GM12874 (cell line): ENCODE measurements around the gene RYR2.

Experiments used
- TF ChIP-seq, protein P1 (sequence below): IDR thresholded peaks from 2 replicates; pipeline ENCODE4 v1.5.1; 2011; ENCODE audit warnings: low read depth, mild to moderate bottlenecking, control low read depth, low read length, moderate library complexity; ENCODE audit not compliant: insufficient read depth

The RYR2 gene

DNA sequence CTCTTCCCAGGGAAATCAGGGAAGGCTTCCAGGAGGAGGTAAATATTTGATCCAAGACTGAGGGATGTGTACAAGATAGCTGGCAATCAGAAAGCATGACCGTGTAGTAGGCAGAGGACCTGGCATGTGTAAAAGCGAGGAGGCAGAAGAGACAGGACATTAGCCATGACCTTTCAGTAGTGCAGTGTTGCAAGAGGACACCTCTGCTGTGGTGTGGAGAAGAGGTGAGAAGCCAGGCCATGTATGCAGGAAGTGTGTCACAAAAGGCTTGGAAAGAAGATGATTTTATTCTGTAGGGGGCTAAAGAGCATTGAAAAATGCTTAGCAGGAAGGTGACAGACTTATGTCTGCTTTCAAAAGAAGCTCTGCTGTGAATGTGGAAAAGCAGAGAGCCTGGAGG lies 467.8 kb downstream of the RYR2 start:
- TF ChIP-seq, protein P1, sequence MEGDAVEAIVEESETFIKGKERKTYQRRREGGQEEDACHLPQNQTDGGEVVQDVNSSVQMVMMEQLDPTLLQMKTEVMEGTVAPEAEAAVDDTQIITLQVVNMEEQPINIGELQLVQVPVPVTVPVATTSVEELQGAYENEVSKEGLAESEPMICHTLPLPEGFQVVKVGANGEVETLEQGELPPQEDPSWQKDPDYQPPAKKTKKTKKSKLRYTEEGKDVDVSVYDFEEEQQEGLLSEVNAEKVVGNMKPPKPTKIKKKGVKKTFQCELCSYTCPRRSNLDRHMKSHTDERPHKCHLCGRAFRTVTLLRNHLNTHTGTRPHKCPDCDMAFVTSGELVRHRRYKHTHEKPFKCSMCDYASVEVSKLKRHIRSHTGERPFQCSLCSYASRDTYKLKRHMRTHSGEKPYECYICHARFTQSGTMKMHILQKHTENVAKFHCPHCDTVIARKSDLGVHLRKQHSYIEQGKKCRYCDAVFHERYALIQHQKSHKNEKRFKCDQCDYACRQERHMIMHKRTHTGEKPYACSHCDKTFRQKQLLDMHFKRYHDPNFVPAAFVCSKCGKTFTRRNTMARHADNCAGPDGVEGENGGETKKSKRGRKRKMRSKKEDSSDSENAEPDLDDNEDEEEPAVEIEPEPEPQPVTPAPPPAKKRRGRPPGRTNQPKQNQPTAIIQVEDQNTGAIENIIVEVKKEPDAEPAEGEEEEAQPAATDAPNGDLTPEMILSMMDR, result no peak

DNA sequence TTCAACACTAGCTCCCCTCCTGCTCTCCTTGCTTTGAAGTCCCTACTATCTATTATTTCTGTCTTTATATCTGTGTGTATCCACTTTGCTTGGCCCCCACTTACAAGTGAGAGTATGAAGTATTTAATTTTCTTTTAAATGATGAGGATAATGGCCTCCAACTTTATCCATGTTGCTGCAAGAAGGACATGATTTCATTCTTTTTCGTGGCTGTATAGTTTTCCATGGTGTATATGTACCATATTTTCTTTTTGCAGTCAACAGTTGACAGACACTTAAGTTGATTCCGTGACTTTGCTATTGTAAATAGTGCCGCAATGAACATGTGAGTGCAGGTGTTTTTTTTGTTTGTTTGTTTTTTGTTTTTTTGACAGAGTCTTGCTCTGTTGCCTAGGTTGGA lies 483.1 kb downstream of the RYR2 start:
- TF ChIP-seq, protein P1, result no peak

DNA sequence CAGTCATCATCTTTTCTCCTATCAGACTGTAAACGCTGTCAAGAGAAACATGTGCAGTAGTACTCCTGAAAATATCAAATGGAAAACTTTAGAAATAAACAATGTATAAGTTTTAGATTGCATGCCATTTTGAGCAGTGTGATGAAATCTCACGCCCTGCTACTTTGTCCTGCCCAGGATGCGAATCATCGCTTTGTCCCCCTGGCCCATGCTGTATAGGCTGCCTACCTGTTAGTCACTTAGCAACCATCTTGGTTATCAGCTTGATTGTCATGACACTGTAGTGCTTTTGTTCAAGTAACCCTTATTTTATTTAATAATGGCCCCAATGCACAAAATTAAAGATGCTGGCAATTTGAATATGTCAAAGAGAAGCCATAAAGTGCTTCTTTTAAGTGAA lies 485.8 kb downstream of the RYR2 start:
- TF ChIP-seq, protein P1, result no peak

DNA sequence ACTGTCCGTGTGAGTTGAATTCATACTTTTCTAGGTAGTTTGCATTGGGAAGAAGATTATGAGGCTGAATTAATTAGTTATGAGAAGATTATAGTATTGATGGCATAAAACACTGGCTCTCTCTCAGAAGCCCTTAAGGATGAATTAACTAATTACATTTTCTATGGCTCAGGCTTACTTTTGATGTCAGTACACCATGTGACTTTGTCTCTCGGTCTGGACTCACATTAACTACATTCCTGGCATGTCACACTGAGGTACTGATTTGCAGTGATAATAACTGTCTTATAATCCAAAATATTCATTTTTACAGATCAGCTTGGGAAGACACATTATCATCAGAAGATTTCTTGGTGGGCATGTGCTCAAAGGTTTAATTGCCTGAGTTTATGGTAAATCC lies 486.6 kb downstream of the RYR2 start:
- TF ChIP-seq, protein P1, result no peak

DNA sequence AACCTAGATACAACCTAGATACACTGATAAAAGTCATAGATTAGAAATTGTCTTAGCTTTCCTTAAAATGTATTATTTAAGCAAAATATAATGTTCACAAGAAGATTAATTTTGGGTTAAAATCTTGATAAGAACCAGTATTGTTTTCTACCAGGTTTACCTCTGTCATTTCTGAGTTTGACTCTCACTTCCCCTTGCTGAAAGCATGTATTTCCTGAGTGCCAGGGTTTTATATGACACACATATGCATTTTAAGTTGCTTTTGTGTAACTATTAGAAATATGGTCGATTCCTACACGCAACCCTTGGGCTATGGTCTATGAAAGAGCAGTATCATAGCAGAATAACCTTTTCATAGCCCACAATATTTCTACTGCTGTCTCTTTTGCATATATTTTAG lies 497.1 kb downstream of the RYR2 start:
- TF ChIP-seq, protein P1, result no peak

DNA sequence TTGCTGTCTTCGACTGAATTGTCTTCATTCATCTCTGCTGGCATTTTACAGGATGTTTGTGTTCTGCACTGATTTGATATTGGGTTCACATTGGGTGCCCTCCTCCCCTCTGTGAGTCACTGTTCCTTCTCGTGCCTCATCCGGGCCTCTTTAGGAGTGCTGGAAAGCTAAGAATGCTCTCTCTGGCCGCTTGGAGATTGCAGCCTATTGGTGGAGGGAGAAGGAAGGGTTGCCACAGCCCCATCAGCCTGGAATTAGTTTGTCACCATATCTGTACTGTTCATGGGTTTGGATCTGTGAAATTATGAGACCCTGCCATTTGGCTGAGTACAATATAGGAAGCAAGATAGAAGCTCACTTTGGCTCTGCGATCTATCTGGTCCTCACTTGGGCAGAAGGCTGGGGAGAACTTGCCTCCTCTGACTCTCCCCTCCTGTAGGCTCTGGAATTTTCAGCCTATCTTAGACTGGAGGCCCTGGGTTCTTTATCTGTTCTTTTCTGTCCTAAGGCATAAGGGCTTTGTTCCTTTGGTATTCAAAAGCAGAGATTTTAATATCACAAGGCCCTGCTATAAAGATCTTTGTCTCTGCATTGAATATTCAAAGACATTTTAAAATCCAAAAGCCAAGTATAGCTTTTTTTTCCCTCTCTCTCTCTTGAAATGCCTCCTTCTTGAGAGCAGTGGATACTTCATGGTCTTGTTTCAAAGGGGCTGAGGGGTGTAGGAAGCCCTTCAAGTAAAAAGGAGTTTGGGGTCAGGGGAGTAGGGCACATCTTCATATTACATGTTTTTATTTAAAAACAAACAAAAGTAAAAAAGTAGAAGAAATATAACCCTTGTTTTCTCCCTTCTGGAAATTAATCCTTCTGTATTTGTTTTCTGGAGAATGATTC lies 500.8 kb downstream of the RYR2 start:
- TF ChIP-seq, protein P1, result no peak

DNA sequence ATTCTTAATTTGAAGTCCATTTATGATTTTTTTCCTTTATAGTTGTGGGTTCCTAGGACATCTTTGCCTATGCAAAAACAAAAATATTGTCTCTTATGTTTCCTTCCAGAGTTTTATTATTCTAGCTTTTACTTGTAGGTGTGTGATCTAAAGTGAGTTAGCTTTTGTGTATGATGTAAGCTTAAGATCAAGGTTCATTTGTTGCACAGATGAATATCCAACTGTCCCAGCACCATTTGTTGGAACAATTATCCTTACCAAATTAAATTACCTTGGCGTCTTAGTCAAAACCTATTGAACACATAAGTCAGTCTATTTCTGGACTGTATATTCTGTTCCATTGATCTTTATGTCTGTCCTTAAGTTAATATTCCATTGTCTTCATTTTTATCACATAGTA lies 511.1 kb downstream of the RYR2 start:
- TF ChIP-seq, protein P1, result no peak
